ENCODE results near the gene LIMK1.

The LIMK1 gene

DNA sequence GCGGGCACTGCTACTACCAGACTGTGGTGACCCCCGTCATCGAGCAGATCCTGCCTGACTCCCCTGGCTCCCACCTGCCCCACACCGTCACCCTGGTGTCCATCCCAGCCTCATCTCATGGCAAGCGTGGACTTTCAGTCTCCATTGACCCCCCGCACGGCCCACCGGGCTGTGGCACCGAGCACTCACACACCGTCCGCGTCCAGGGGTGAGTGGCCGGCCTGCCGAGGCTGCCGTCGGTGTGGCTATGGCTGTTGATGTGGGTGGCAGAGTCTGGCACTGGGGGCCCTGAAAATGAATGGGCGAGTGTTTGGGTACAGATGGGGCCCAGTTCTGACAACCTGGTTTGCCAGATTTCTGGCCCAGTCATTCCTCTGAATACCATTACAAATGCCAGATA lies 15.4 kb downstream of the LIMK1 start:
- Histone ChIP-seq H3K36me3 (no peaks in the 10 kb centered on the region), H3K27ac (no peak overlapping the region), H3K4me1 (ENCODE audit: control insufficient read depth in 1 of 2, insufficient read depth in 1 of 2, low read depth in 1 of 2, low read length in 1 of 2) (peaks cover 11% of the 10 kb centered on the region in 2 experiments), H3K27me3 (no peaks in the 10 kb centered on the region), H3K9me3 (no peaks in the 10 kb centered on the region), H3K4me3 (ENCODE audit: low read depth in 1 of 2, low read length in 1 of 2) (no peak overlapping the region)
- TF ChIP-seq, protein P1, sequence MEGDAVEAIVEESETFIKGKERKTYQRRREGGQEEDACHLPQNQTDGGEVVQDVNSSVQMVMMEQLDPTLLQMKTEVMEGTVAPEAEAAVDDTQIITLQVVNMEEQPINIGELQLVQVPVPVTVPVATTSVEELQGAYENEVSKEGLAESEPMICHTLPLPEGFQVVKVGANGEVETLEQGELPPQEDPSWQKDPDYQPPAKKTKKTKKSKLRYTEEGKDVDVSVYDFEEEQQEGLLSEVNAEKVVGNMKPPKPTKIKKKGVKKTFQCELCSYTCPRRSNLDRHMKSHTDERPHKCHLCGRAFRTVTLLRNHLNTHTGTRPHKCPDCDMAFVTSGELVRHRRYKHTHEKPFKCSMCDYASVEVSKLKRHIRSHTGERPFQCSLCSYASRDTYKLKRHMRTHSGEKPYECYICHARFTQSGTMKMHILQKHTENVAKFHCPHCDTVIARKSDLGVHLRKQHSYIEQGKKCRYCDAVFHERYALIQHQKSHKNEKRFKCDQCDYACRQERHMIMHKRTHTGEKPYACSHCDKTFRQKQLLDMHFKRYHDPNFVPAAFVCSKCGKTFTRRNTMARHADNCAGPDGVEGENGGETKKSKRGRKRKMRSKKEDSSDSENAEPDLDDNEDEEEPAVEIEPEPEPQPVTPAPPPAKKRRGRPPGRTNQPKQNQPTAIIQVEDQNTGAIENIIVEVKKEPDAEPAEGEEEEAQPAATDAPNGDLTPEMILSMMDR (IDR thresholded peaks at IDR 0.05), result no peak

DNA sequence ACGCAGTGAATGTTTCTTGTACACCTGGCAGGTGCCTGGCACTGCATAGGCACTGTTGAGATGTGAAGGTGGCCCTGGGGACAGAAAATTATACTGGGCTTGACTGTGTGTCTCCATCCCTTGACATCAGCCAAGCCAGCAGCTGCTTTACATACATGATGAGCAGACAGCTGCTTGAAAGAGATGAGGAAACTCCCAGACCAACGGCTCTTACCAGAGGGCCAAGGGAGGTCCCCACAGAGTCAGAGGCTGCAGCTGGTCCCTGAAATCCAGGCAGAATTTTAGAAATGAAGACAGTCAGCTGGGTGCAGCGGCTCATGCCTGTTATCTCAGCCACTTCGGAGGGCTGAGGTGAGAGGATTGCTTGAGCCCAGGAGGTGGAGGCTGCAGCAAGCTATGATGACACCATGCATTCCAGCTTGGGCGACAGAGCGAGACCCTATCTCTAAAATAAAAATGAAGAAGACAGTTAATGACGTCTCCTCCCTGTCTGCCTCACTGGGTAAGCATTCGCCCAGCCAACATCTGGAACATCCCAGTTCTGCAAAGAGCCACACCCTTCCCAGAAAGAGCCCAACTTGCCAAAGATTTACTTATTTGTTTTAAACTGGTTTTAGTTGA lies 17.6 kb downstream of the LIMK1 start:
- H3K27ac ChIP-seq, result no peak overlapping the region

GRCh38 chr7:74103219-74103772 lies 19.7 kb downstream of the LIMK1 start:
- H3K27me3 ChIP-seq, result no peaks in the 10 kb centered on the region
- H3K4me1 ChIP-seq (ENCODE audit: control insufficient read depth in 1 of 2, insufficient read depth in 1 of 2, low read depth in 1 of 2, low read length in 1 of 2), result no peaks in the 10 kb centered on the region
- no peaks in the 10 kb centered on the region for H3K36me3 ChIP-seq
- H3K4me3 ChIP-seq (ENCODE audit: low read depth in 1 of 2, low read length in 1 of 2), result no peak overlapping the region
- TF ChIP-seq, protein P1 (IDR thresholded peaks at IDR 0.05), result no peak
- H3K9me3 ChIP-seq, result no peaks in the 10 kb centered on the region
- no peak overlapping the region for H3K27ac ChIP-seq

More for the DNA sequence above, 17.6 kb downstream of the LIMK1 start:
- TF ChIP-seq, protein P1 (IDR thresholded peaks at IDR 0.05), result no peak
- H3K4me3 ChIP-seq (ENCODE audit: low read depth in 1 of 2, low read length in 1 of 2), result no peak overlapping the region
- H3K4me1 ChIP-seq (ENCODE audit: control insufficient read depth in 1 of 2, insufficient read depth in 1 of 2, low read depth in 1 of 2, low read length in 1 of 2), result no peaks in the 10 kb centered on the region
- H3K27me3 ChIP-seq, result no peaks in the 10 kb centered on the region
- H3K9me3 ChIP-seq, result no peaks in the 10 kb centered on the region
- H3K36me3 ChIP-seq, result no peaks in the 10 kb centered on the region

- Histone ChIP-seq H3K4me3 (ENCODE audit: low read depth in 1 of 2, low read length in 1 of 2) (no peak overlapping the region), H3K36me3 (peaks cover 4% of the 10 kb centered on the region), H3K27ac (no peak overlapping the region), H3K4me1 (ENCODE audit: control insufficient read depth in 1 of 2, insufficient read depth in 1 of 2, low read depth in 1 of 2, low read length in 1 of 2) (no peaks in the 10 kb centered on the region), H3K9me3 (no peaks in the 10 kb centered on the region), H3K27me3 (no peaks in the 10 kb centered on the region)
- TF ChIP-seq, protein P1 (IDR thresholded peaks at IDR 0.05), result no peak
These were observed 21.1 kb downstream of the LIMK1 start for GRCh38 chr7:74104702-74105101.

DNA sequence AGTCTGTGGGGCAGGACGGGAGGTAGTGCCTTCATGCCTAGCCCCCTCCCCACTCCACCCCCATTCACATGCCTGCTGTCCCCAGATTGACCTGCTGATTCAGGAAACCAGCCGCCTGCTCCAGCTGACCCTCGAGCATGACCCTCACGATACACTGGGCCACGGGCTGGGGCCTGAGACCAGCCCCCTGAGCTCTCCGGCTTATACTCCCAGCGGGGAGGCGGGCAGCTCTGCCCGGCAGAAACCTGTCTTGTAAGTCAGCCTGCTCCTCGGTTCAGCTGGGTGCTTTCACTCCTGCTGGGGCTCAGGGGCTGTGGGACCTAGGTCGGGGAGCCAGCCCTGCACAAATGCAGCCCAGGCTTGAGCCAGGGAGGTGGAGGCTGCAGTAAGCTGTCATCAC lies 22.4 kb downstream of the LIMK1 start:
- H3K9me3 ChIP-seq, result no peaks in the 10 kb centered on the region
- no peak overlapping the region for H3K4me3 ChIP-seq (ENCODE audit: low read depth in 1 of 2, low read length in 1 of 2)
- no peaks in the 10 kb centered on the region for H3K27me3 ChIP-seq
- TF ChIP-seq, protein P1 (IDR thresholded peaks at IDR 0.05), result no peak
- H3K27ac ChIP-seq, result no peak overlapping the region
- peaks cover 4% of the 10 kb centered on the region for H3K36me3 ChIP-seq
- no peaks in the 10 kb centered on the region for H3K4me1 ChIP-seq (ENCODE audit: control insufficient read depth in 1 of 2, insufficient read depth in 1 of 2, low read depth in 1 of 2, low read length in 1 of 2)

Data from neutrophil (primary cell).